Endothelial cell of umbilical vein (primary cell): ENCODE results near the gene LITAFD.

Experiments
- FOS ChIP-seq: IDR thresholded peaks from 2 replicates; pipeline ENCODE4 v1.6.1; 2011; ENCODE audit warnings: mild to moderate bottlenecking, low read length, moderate library complexity, borderline replicate concordance; ENCODE audit not compliant: insufficient read depth
- GATA2 ChIP-seq: IDR thresholded peaks from 2 replicates; pipeline ENCODE4 v1.7.0; 2011; ENCODE audit warnings: low read depth, mild to moderate bottlenecking, moderate library complexity, mixed read lengths, low read length; ENCODE audit not compliant: insufficient read length, insufficient read depth
- POLR2A ChIP-seq: IDR thresholded peaks from 2 replicates; pipeline ENCODE4 v1.6.1; 2012; ENCODE audit warnings: low read depth, mild to moderate bottlenecking, control low read depth, low read length
- POLR2AphosphoS5 ChIP-seq: IDR thresholded peaks from 2 replicates; pipeline ENCODE4 v1.6.1; 2012; ENCODE audit warnings: low read depth, mild to moderate bottlenecking, control low read depth, low read length, moderate library complexity; ENCODE audit not compliant: insufficient read depth
- TF ChIP-seq, protein P1 (sequence below), 2 donors: IDR thresholded peaks; 1 replicate in 1 of 2; 2 replicates in 1 of 2; pipeline ENCODE4 v1.5.1; 2011; ENCODE audit warnings: low read length in 2 of 2, mild to moderate bottlenecking in 2 of 2, moderate library complexity in 2 of 2, control low read depth in 1 of 2, inconsistent platforms in 1 of 2, low read depth in 1 of 2; ENCODE audit not compliant: insufficient read depth in 1 of 2; ENCODE audit errors: extremely low read depth in 1 of 2

DNA sequence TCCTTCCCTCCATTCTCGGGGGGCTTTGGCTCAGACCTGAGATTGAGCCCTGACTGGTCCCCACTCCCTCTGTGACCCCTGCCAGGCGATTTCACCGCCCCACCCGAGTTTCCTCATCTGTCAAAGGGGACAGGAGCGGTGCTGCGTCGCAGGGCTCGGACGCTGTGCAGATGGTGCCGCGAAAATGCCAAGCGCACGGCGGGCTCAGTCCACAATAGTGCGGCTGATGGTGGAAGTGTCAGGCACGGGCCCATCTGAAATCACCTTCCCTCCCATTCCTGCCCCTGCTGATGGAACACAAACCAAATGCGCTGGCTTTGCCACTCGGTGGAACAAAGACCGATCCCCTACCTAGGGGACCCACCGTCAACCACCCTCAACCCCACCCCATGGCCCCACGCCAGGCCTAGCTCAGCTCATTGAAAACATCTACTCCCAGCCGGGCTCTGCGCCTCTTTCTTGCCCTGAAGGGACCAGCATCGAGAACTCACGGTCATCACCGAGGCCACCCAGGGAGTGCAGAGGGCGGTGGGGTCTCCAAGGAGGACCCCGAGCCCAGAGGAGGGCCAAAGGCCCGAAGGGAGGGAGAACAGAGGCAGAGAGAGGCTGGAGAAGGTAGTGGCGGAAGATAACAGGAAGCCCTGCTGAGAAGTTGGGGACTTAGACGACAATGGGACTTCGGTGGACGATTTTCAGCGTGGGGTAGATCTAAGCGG lies 14.8 kb upstream of the LITAFD start:
- TF ChIP-seq, protein P1, sequence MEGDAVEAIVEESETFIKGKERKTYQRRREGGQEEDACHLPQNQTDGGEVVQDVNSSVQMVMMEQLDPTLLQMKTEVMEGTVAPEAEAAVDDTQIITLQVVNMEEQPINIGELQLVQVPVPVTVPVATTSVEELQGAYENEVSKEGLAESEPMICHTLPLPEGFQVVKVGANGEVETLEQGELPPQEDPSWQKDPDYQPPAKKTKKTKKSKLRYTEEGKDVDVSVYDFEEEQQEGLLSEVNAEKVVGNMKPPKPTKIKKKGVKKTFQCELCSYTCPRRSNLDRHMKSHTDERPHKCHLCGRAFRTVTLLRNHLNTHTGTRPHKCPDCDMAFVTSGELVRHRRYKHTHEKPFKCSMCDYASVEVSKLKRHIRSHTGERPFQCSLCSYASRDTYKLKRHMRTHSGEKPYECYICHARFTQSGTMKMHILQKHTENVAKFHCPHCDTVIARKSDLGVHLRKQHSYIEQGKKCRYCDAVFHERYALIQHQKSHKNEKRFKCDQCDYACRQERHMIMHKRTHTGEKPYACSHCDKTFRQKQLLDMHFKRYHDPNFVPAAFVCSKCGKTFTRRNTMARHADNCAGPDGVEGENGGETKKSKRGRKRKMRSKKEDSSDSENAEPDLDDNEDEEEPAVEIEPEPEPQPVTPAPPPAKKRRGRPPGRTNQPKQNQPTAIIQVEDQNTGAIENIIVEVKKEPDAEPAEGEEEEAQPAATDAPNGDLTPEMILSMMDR (IDR thresholded peaks at IDR 0.05; ENCODE audit: extremely low read depth in 1 of 2, insufficient read depth in 1 of 2, low read depth in 1 of 2, low read length in 2 of 2), result no peak
- no peak for TF ChIP-seq POLR2A
- no peak for TF ChIP-seq FOS
- no peak for TF ChIP-seq POLR2AphosphoS5
- TF ChIP-seq GATA2, result no peak
